Activated T-cell treated with anti-CD3 and anti-CD28 coated beads for 48 hours (primary cell): ENCODE measurements around the gene VAMP4.
"Not testable (repeated sequence)": the region's sequence is repeated elsewhere in the genome, so short reads cannot be mapped to it uniquely, and the experiment has no call there.

Source experiments
- DNase-seq: peaks from one replicate; pipeline ENCODE4 v3.0.0-alpha.2; 2020; ENCODE audit warnings: low read depth

VAMP4 gene

GRCh38 chr1:171751221-171751620 lies 9.4 kb upstream of the VAMP4 start:
- DNase-seq, result no peak

- DNase-seq, result no peak
These were observed 6.8 kb upstream of the VAMP4 start for GRCh38 chr1:171748651-171749050.

- no peak for DNase-seq
These were observed 3.1 kb upstream of the VAMP4 start for GRCh38 chr1:171744986-171745385.

- no peak for DNase-seq
These were observed 1.4 kb upstream of the VAMP4 start for GRCh38 chr1:171743081-171743870.

- DNase-seq, result no peak
These were observed 685 bp upstream of the VAMP4 start for GRCh38 chr1:171742577-171742922.

- DNase-seq, result peak; percentile 25
These were observed 636 bp downstream of the VAMP4 start for GRCh38 chr1:171740987-171741871.

- DNase-seq, result no peak
These were observed 1.5 kb downstream of the VAMP4 start for GRCh38 chr1:171740356-171740863.

- no peak for DNase-seq
These were observed 2.2 kb downstream of the VAMP4 start for GRCh38 chr1:171739656-171740055.

- DNase-seq, result no peak
These were observed 3.0 kb downstream of the VAMP4 start for GRCh38 chr1:171738911-171739310.

- DNase-seq, result no peak
These were observed 5.7 kb downstream of the VAMP4 start for GRCh38 chr1:171736196-171736595.

GRCh38 chr1:171730052-171730451 lies 11.8 kb downstream of the VAMP4 start:
- DNase-seq, result no peak

- no peak for DNase-seq
These were observed 14.1 kb downstream of the VAMP4 start for GRCh38 chr1:171727778-171728177.

GRCh38 chr1:171723180-171723579 lies 18.7 kb downstream of the VAMP4 start:
- DNase-seq, result not testable (repeated sequence)

GRCh38 chr1:171718848-171719247 lies 23.0 kb downstream of the VAMP4 start:
- DNase-seq, result no peak

GRCh38 chr1:171718216-171718615 lies 23.6 kb downstream of the VAMP4 start:
- no peak for DNase-seq

GRCh38 chr1:171717062-171717718 lies 24.7 kb downstream of the VAMP4 start:
- no peak for DNase-seq

GRCh38 chr1:171716616-171717015 lies 25.2 kb downstream of the VAMP4 start:
- no peak for DNase-seq

GRCh38 chr1:171715813-171716251 lies 26.0 kb downstream of the VAMP4 start:
- DNase-seq, result no peak

GRCh38 chr1:171712341-171712740 lies 29.5 kb downstream of the VAMP4 start:
- no peak for DNase-seq

- DNase-seq, result no peak
These were observed 30.2 kb downstream of the VAMP4 start for GRCh38 chr1:171711643-171712042.

GRCh38 chr1:171707583-171707982 lies 34.3 kb downstream of the VAMP4 start:
- no peak for DNase-seq

GRCh38 chr1:171702598-171702997 lies 39.3 kb downstream of the VAMP4 start:
- no peak for DNase-seq
